Endothelial cell of umbilical vein (primary cell): ENCODE data around the gene CREB3. TPM values are rescaled to one million over a fixed set of nuclear protein-coding genes. Genes with fewer than 3 reads are reported as not detected.

Experiments used
- BruUV-seq: library from RNA; stranded (reverse); fragments of 400-500 nt; replicated peaks from 2 replicates; lab custom pipeline; 2021; lab: Mats Ljungman, UMichigan
- CTCF ChIA-PET: fragments of 300-600, 350-600 bp; sonication (Branson Sonifier 250); formaldehyde crosslinking; loops from one replicate; lab custom pipeline; 2021; ENCODE audit warnings: antibody characterized with exemption, inconsistent platforms; lab: Charles Lee
- POLR2A ChIA-PET: fragments of 300-600, 350-600 bp; sonication (Branson Sonifier 250); formaldehyde crosslinking; loops from one replicate; lab custom pipeline; 2021; ENCODE audit warnings: antibody characterized with exemption, inconsistent platforms; lab: Charles Lee
- DNase-seq: peaks from one replicate; pipeline ENCODE4 v3.0.0-alpha.2; 2011; ENCODE audit warnings: low read depth, low spot score
- FAIRE-seq: peaks from 2 replicates; lab custom pipeline; 2011; peaks lifted over from hg19 to GRCh38; lab: Jason Lieb, UNC
- H2AFZ ChIP-seq: 2 replicates; pipeline ENCODE4 v1.6.0; 2012; ENCODE audit warnings: low read depth, low read length, control low read depth, inconsistent platforms
- H3K27ac ChIP-seq: 2 replicates; pipeline ENCODE4 v1.5.1; 2011; ENCODE audit warnings: low read depth, mild to moderate bottlenecking, control low read depth, low read length, moderate library complexity; ENCODE audit not compliant: insufficient read depth
- H3K27me3 ChIP-seq, 2 experiments: 2 replicates each; pipeline versions ENCODE4 v1.6.0 to v1.6.1; 2011; ENCODE audit warnings: low read length in 2 of 2, mixed read lengths in 1 of 2; ENCODE audit not compliant: control insufficient read depth in 2 of 2, insufficient read depth in 2 of 2
- H3K36me3 ChIP-seq, 2 experiments: 2 replicates in 1 of 2; 3 replicates in 1 of 2; pipeline ENCODE4 v1.5.1; 2011; ENCODE audit warnings: low read length in 2 of 2, mild to moderate bottlenecking in 1 of 2, moderate library complexity in 1 of 2; ENCODE audit not compliant: control insufficient read depth in 2 of 2, insufficient read depth in 2 of 2; ENCODE audit errors: extremely low read depth in 1 of 2
- H3K4me1 ChIP-seq: 3 replicates; pipeline ENCODE4 v1.5.1; 2011; ENCODE audit warnings: mild to moderate bottlenecking, low read length; ENCODE audit not compliant: control insufficient read depth, insufficient read depth; ENCODE audit errors: extremely low read depth
- H3K4me2 ChIP-seq: 2 replicates; pipeline ENCODE4 v1.6.1; 2011; ENCODE audit warnings: low read length, control low read depth, mixed read lengths; ENCODE audit not compliant: insufficient read depth
- H3K4me3 ChIP-seq, 3 experiments: fragments of 200-600 bp in 1 of 3; sonication (generic), shearing (Covaris generic) in 1 of 3; replicated peaks in 1 of 3; 2 replicates each; pipeline ENCODE4 v1.5.1; 2011 to 2016; ENCODE audit warnings: control low read depth in 3 of 3, low read length in 3 of 3, mild to moderate bottlenecking in 2 of 3, inconsistent platforms in 1 of 3, low read depth in 1 of 3, moderate library complexity in 1 of 3; ENCODE audit not compliant: insufficient read depth in 1 of 3
- H3K79me2 ChIP-seq: 2 replicates; pipeline ENCODE4 v1.6.0; 2012; ENCODE audit warnings: low read length, inconsistent platforms; ENCODE audit not compliant: control insufficient read depth, insufficient read depth
- H3K9ac ChIP-seq: replicated peaks from 2 replicates; pipeline ENCODE3; 2011; ENCODE audit warnings: low read length, control low read depth; ENCODE audit not compliant: insufficient read depth; ENCODE audit errors: extremely low read depth
- H3K9me1 ChIP-seq: replicated peaks from 3 replicates; pipeline ENCODE4 v1.6.0; 2011; ENCODE audit warnings: mild to moderate bottlenecking, low read length; ENCODE audit not compliant: control insufficient read depth, insufficient read depth; ENCODE audit errors: extremely low read depth
- H3K9me3 ChIP-seq: replicated peaks from 2 replicates; pipeline ENCODE4 v1.5.1; 2012; ENCODE audit warnings: low read length, inconsistent platforms; ENCODE audit not compliant: control insufficient read depth, insufficient read depth
- H4K20me1 ChIP-seq: replicated peaks from 2 replicates; pipeline ENCODE3; 2011; ENCODE audit warnings: mild to moderate bottlenecking, low read length; ENCODE audit not compliant: control insufficient read depth, insufficient read depth; ENCODE audit errors: extremely low read depth
- CTCF ChIP-seq, 2 donors: IDR thresholded peaks; 1 replicate in 1 of 2; 2 replicates in 1 of 2; pipeline ENCODE4 v1.5.1; 2011; ENCODE audit warnings: low read length in 2 of 2, mild to moderate bottlenecking in 2 of 2, moderate library complexity in 2 of 2, control low read depth in 1 of 2, inconsistent platforms in 1 of 2, low read depth in 1 of 2; ENCODE audit not compliant: insufficient read depth in 1 of 2; ENCODE audit errors: extremely low read depth in 1 of 2
- EZH2 ChIP-seq: IDR thresholded peaks from 2 replicates; pipeline ENCODE4 v1.6.1; 2012; ENCODE audit warnings: borderline replicate concordance, low read depth, mild to moderate bottlenecking, moderate library complexity, low read length, inconsistent platforms; ENCODE audit not compliant: severe bottlenecking
- FOS ChIP-seq: IDR thresholded peaks from 2 replicates; pipeline ENCODE4 v1.6.1; 2011; ENCODE audit warnings: mild to moderate bottlenecking, low read length, moderate library complexity, borderline replicate concordance; ENCODE audit not compliant: insufficient read depth
- GATA2 ChIP-seq: IDR thresholded peaks from 2 replicates; pipeline ENCODE4 v1.7.0; 2011; ENCODE audit warnings: low read depth, mild to moderate bottlenecking, moderate library complexity, mixed read lengths, low read length; ENCODE audit not compliant: insufficient read length, insufficient read depth
- JUN ChIP-seq: IDR thresholded peaks from 2 replicates; pipeline ENCODE4 v1.6.1; 2011; ENCODE audit warnings: borderline replicate concordance, low read depth; ENCODE audit not compliant: insufficient read length, insufficient read depth
- MYC ChIP-seq: IDR thresholded peaks from one replicate; pipeline ENCODE4 v1.6.1; 2011; ENCODE audit warnings: mild to moderate bottlenecking, low read depth, low read length
- POLR2A ChIP-seq: IDR thresholded peaks from 2 replicates; pipeline ENCODE4 v1.6.1; 2012; ENCODE audit warnings: low read depth, mild to moderate bottlenecking, control low read depth, low read length
- POLR2AphosphoS5 ChIP-seq: IDR thresholded peaks from 2 replicates; pipeline ENCODE4 v1.6.1; 2012; ENCODE audit warnings: low read depth, mild to moderate bottlenecking, control low read depth, low read length, moderate library complexity; ENCODE audit not compliant: insufficient read depth
- dilution Hi-C: fragments of 300-500 bp; cut with MboI; formaldehyde crosslinking; loops from one replicate; pipeline ENCODE4 v1.15.0; 2019; ENCODE audit warnings: low sequenced_read_pairs; ENCODE audit not compliant: extremely low pct_ligation_motif_present
- intact Hi-C: fragments of 100-400 bp; cut with micrococcal nuclease; formaldehyde crosslinking; loops from one replicate; pipeline ENCODE4 v1.10.0; 2022
- polyA plus RNA-seq, 4 experiments: library from polyadenylated mRNA; depleted of rRNA in 3 of 4; stranded (reverse) in 3 of 4; unstranded in 1 of 4; fragments of >200 nt; gene quantifications; 2 replicates each; pipeline versions ENCODE4 v1.2.1 to v1.2.3, GENCODE V29; 2011 to 2012; ENCODE audit warnings: missing spikeins in 1 of 4
- total RNA-seq: library from RNA; stranded (reverse); gene quantifications from 2 replicates; pipeline ENCODE4 v1.2.3, GENCODE V29; 2021
- TF ChIP-seq, protein P1 (sequence below): IDR thresholded peaks from 2 replicates; pipeline ENCODE4 v1.6.1; 2011; ENCODE audit not compliant: insufficient read depth, insufficient read length

The CREB3 gene
- total and polyA plus RNA-seq, 2 donors (not counting 3 experiments of a cell fraction or from before 2014, with no cell fraction given): 39.8 to 52.1 TPM

DNA sequence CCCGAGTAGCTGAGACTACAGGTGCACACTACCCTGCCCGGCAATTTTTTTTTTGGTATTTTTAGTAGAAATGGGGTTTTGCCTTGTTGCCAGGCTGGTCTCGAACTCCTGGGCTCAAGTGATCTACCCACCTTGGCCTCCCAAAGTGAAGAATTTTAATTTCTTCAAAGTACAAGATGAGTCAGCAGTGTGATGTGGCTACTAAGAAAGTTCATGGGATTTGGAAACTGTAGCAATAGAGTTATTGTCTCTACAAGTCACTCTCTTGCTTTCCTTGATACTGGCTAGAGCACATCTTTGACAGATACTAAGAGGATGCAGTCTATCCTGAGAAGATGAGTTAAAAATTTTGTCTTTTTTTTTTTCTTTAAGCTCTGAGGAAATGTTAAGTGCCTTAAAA lies 1.6 kb downstream of the CREB3 start:
- dilution Hi-C loops: no loop called here
- no peaks in the 10 kb centered on the region for H4K20me1 ChIP-seq
- H3K27me3 ChIP-seq: no peaks in the 10 kb centered on the region
- no peak overlapping the region for H3K9ac ChIP-seq
- no peaks in the 10 kb centered on the region for H3K9me1 ChIP-seq
- H2AFZ ChIP-seq: no peak overlapping the region
- no peak for TF ChIP-seq GATA2
- TF ChIP-seq JUN: no peak
- TF ChIP-seq POLR2A: no peak
- TF ChIP-seq CTCF (IDR thresholded peaks at IDR 0.05; ENCODE audit: extremely low read depth in 1 of 2, insufficient read depth in 1 of 2, low read depth in 1 of 2, low read length in 2 of 2): no peak
- no peak for TF ChIP-seq EZH2
- TF ChIP-seq FOS: no peak
- no peak for TF ChIP-seq MYC
- TF ChIP-seq POLR2AphosphoS5: no peak
- TF ChIP-seq, protein P1, sequence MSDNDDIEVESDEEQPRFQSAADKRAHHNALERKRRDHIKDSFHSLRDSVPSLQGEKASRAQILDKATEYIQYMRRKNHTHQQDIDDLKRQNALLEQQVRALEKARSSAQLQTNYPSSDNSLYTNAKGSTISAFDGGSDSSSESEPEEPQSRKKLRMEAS: no peak
- peaks cover 36% of the 10 kb centered on the region for H3K4me1 ChIP-seq
- ChIA-PET CTCF (interaction anchor here (0.9 to 5.3 kb wide), 7 partner anchors 13 to 211 kb away, joined by 3 to 102 read pairs (median 27); partner anchors contain the start of genes GBA2, HINT2 and RGP1), POLR2A (interaction anchor here (1.3 kb wide), 1 partner anchor 14 kb away, joined by 3 read pairs; no protein-coding TSS in a partner anchor)
- no peak overlapping the region for H3K27ac ChIP-seq
- BruUV-seq: no TSS peak
- H3K4me2 ChIP-seq: no peak overlapping the region
- no peak for DNase-seq
- FAIRE-seq: no peak
- H3K36me3 ChIP-seq: peaks cover 21 to 34% of the 10 kb centered on the region in 2 experiments
- intact Hi-C loops: no loop called here
- H3K4me3 ChIP-seq: no peak overlapping the region
- H3K79me2 ChIP-seq: peaks cover 47% of the 10 kb centered on the region
- H3K9me3 ChIP-seq: no peaks in the 10 kb centered on the region
